Common myeloid progenitor, CD34-positive (primary cell): ENCODE results near the gene PTPRG.

Source experiments
- CTCF ChIA-PET: fragments of 350-600 bp; sonication (Branson Sonifier 250); formaldehyde crosslinking; loops from one replicate; lab custom pipeline; 2021; ENCODE audit warnings: antibody characterized with exemption; lab: Charles Lee
- POLR2A ChIA-PET: fragments of 350-600 bp; sonication (Branson Sonifier 250); formaldehyde crosslinking; loops from one replicate; lab custom pipeline; 2021; ENCODE audit warnings: antibody characterized with exemption; lab: Charles Lee
- DNase-seq, 3 donors: peaks; one replicate each; pipeline versions ENCODE4 v3.0.0 to v3.0.0-alpha.2; 2013
- H3K27ac ChIP-seq, 2 experiments: 1 replicate in 1 of 2; 2 replicates in 1 of 2; pipeline ENCODE4 v1.7.0; 2013; ENCODE audit warnings: inconsistent platforms in 2 of 2, low read length in 2 of 2, mild to moderate bottlenecking in 2 of 2, low read depth in 1 of 2, moderate library complexity in 1 of 2; ENCODE audit not compliant: severe bottlenecking in 2 of 2, insufficient read depth in 1 of 2, poor library complexity in 1 of 2
- H3K27me3 ChIP-seq, 5 experiments: replicated peaks in 2 of 5; 1 replicate in 3 of 5; 2 replicates in 2 of 5; pipeline versions ENCODE4 v1.6.1 to v1.7.0; 2013; ENCODE audit warnings: low read length in 4 of 5, mild to moderate bottlenecking in 2 of 5, moderate library complexity in 2 of 5, inconsistent platforms in 1 of 5; ENCODE audit not compliant: insufficient read depth in 5 of 5, control insufficient read depth in 4 of 5
- H3K36me3 ChIP-seq, 4 experiments: 1 replicate in 2 of 4; 2 replicates in 2 of 4; pipeline versions ENCODE4 v1.6.1 to v1.7.0; 2013; ENCODE audit warnings: low read length in 3 of 4, control low read depth in 1 of 4, mild to moderate bottlenecking in 1 of 4; ENCODE audit not compliant: control insufficient read depth in 4 of 4, insufficient read depth in 4 of 4
- H3K4me1 ChIP-seq, 4 experiments: 1 replicate in 3 of 4; 2 replicates in 1 of 4; pipeline versions ENCODE4 v1.6.1 to v1.7.1; 2013; ENCODE audit warnings: low read length in 3 of 4, mild to moderate bottlenecking in 3 of 4, control low read depth in 1 of 4, inconsistent platforms in 1 of 4, moderate library complexity in 1 of 4; ENCODE audit not compliant: control insufficient read depth in 4 of 4, insufficient read depth in 4 of 4; ENCODE audit errors: control extremely low read depth in 1 of 4
- H3K4me3 ChIP-seq, 7 experiments: 1 replicate in 4 of 7; 2 replicates in 3 of 7; pipeline versions ENCODE4 v1.5.1 to v1.7.0; 2013; ENCODE audit warnings: mild to moderate bottlenecking in 7 of 7, low read length in 6 of 7, moderate library complexity in 6 of 7, inconsistent platforms in 2 of 7, low read depth in 2 of 7, control low read depth in 1 of 7; ENCODE audit not compliant: insufficient read depth in 4 of 7, control insufficient read depth in 1 of 7; ENCODE audit errors: extremely low read depth in 1 of 7
- H3K9me3 ChIP-seq, 5 experiments: 1 replicate in 4 of 5; 2 replicates in 1 of 5; pipeline versions ENCODE4 v1.6.1 to v1.7.1; 2013; ENCODE audit warnings: low read length in 4 of 5, mild to moderate bottlenecking in 2 of 5, inconsistent platforms in 1 of 5, low read depth in 1 of 5, moderate library complexity in 1 of 5; ENCODE audit not compliant: control insufficient read depth in 4 of 5, insufficient read depth in 2 of 5; ENCODE audit errors: control extremely low read depth in 1 of 5
- WGBS: methylation state at CpG from one replicate; pipeline ENCODE4 v1.1.5; 2013; ENCODE audit not compliant: insufficient coverage; 5-methylcytosine and 5-hydroxymethylcytosine counted together

Gene PTPRG

DNA sequence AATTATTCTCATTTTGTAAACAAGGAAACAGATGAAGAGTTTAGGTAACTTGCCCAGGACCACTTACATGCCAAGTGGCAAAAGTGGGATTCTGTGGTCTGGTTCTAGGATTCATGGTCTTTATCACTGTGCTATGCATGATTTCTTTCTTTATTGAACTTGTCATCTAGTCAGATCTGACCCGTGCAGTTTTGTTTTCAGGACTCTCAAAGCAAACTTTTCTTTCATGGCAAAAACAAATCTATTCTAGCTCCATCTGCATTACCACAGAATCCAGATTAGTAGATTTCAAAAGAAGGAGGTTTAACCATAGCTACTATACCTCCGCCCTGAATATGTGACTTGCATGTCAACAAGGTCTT, 404.4 kb downstream of the PTPRG start:
- H3K27me3 ChIP-seq = no peaks in the 10 kb centered on the region
- no peaks in the 10 kb centered on the region for H3K9me3 ChIP-seq
- DNase-seq = no peak
- no peak overlapping the region for H3K4me3 ChIP-seq
- ChIA-PET CTCF (no interaction called here), POLR2A (no interaction called here)
- no peak overlapping the region for H3K27ac ChIP-seq
- no peaks in the 10 kb centered on the region for H3K4me1 ChIP-seq
- H3K36me3 ChIP-seq = no peaks in the 10 kb centered on the region
- 90% methylated on average over 2 of the region's 2 CpGs for WGBS

DNA sequence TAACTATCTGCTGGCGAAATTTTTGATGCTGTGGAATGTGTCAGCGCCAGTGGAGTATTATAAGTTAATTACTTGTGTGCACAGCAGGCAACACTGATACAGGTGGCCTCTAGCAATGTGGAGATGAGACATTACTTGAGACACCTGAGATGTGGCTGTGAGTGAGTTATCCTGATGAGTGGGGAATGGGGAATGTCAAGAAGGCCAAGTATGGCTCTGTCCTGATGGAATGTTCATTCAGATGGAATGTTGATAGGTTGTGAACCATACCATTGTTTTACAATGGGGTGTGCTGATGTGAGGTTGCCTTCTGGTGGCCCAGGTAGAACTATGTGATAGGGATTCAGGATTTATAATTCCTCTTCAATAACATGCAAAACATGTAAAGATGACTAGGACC, 404.8 kb downstream of the PTPRG start:
- ChIA-PET POLR2A (no interaction called here), CTCF (no interaction called here)
- 100% methylated on average over 1 of the region's 2 CpGs for WGBS
- Histone ChIP-seq H3K9me3 (no peaks in the 10 kb centered on the region), H3K27me3 (no peaks in the 10 kb centered on the region), H3K36me3 (no peaks in the 10 kb centered on the region), H3K27ac (no peak overlapping the region), H3K4me3 (no peak overlapping the region), H3K4me1 (no peaks in the 10 kb centered on the region)
- no peak for DNase-seq

DNA sequence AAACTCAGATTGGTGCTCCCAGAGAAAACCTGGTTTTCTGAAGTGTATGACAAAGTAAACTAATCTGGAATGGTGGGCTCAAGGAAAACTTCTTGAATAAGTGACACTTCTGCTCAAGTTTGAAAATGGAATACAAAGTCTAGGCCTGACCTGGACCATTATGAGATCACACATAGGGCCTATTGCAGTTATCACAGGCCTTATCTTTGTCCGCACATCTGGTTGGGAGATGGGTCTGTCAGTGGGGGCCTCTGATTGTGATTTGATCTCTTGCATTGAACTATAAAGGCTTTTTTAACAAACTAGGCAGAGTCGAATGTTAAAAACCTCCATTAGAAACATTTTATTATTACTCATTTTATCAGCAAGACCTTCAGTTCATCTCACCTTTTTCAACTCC, 405.6 kb downstream of the PTPRG start:
- WGBS = no CpG with 5 or more reads among the region's 2 CpGs
- no peaks in the 10 kb centered on the region for H3K4me1 ChIP-seq
- H3K36me3 ChIP-seq = no peaks in the 10 kb centered on the region
- POLR2A ChIA-PET = no interaction called here
- CTCF ChIA-PET = no interaction called here
- no peaks in the 10 kb centered on the region for H3K27me3 ChIP-seq
- no peaks in the 10 kb centered on the region for H3K9me3 ChIP-seq
- H3K27ac ChIP-seq = no peak overlapping the region
- no peak for DNase-seq
- H3K4me3 ChIP-seq = no peak overlapping the region

DNA sequence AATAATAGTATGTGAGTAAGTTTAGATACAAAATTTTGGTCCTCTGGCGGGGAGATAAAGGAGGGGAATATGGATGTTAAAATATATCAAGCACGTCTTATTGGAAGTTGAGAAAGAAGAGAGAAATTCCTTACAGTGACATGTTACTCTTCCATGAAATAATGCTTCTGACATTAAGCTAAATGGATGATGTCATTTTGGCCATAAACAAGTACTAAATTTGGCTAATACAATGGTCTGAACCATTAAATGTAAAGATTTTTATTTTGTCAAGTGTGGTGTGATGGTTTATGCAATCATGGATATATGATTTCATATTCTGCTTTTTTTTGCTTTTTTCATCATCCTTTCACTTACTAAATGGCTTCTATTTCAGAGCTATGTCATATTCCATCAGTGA, 406.6 kb downstream of the PTPRG start:
- no peaks in the 10 kb centered on the region for H3K9me3 ChIP-seq
- H3K4me1 ChIP-seq = no peaks in the 10 kb centered on the region
- POLR2A ChIA-PET = no interaction called here
- no peaks in the 10 kb centered on the region for H3K27me3 ChIP-seq
- CTCF ChIA-PET = no interaction called here
- WGBS = no CpG with 5 or more reads among the region's 2 CpGs
- H3K27ac ChIP-seq = no peak overlapping the region
- no peak overlapping the region for H3K4me3 ChIP-seq
- H3K36me3 ChIP-seq = no peaks in the 10 kb centered on the region
- DNase-seq = no peak

DNA sequence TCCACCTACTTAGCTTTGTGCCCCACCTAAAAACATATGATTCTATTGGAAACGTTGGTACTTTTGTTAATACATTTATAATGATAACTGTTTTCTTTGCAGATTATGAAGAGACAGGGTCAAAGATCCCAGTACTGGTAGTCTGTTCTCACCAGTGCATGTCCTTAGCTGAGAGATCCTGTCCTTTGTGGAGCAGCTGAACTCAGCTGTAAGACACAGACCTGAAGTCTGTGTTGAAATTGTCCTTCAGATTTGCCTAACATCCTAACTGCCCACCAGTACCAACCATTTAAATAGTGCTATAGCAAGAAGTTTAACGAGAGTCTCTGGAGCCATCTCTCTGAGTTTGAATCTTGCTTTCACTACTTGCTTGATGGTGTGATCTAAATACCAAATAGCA, 413.3 kb downstream of the PTPRG start:
- Histone ChIP-seq H3K4me1 (no peaks in the 10 kb centered on the region), H3K4me3 (no peak overlapping the region), H3K27me3 (no peaks in the 10 kb centered on the region), H3K27ac (no peak overlapping the region), H3K9me3 (no peaks in the 10 kb centered on the region), H3K36me3 (no peaks in the 10 kb centered on the region)
- ChIA-PET POLR2A (no interaction called here), CTCF (no interaction called here)
- DNase-seq = no peak
- 100% methylated on average over 1 of the region's 2 CpGs for WGBS

DNA sequence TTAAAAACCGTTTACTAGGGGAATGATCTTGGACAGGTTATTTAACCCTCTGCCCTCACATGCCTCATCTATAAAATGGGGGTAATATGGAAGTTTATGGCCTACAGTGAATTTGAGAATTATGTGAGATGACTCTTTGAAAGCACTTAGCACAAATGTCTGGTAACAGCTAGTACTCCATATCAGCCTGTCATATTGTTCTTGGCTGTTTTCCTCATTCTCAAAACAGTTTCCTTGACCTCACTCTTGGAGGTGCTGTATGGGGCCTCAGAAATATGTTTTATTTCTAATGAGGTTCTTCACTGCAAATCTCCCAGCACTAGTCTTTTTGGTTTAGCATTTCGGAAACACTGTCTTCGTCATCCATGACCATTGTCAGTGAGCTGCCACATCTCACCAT, 413.8 kb downstream of the PTPRG start:
- ChIA-PET POLR2A (no interaction called here), CTCF (no interaction called here)
- no peaks in the 10 kb centered on the region for H3K9me3 ChIP-seq
- WGBS = 100% methylated on average over 1 of the region's 3 CpGs
- no peaks in the 10 kb centered on the region for H3K4me1 ChIP-seq
- no peak overlapping the region for H3K4me3 ChIP-seq
- H3K27me3 ChIP-seq = no peaks in the 10 kb centered on the region
- H3K36me3 ChIP-seq = no peaks in the 10 kb centered on the region
- no peak for DNase-seq
- no peak overlapping the region for H3K27ac ChIP-seq

DNA sequence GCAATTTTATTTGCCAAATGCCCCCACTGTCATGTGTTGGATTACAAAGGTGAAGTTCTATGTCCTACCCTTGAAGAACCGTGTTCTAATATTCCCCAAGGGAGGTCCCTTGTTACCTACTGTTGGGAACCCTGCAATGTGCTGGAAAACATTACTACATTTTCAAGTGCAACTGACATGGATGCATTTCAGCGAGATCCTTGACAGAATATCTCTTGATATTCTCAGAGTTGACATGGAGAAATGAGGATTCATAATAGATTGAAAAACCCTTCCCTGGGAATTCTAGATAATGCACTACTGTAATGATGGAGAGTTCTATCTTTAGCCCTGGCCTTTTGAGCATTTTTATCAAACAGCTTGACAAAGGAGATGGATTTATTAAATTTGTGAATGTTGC, 414.6 kb downstream of the PTPRG start:
- Histone ChIP-seq H3K27ac (no peak overlapping the region), H3K27me3 (no peaks in the 10 kb centered on the region), H3K9me3 (no peaks in the 10 kb centered on the region), H3K4me1 (no peaks in the 10 kb centered on the region), H3K36me3 (no peaks in the 10 kb centered on the region), H3K4me3 (no peak overlapping the region)
- no peak for DNase-seq
- POLR2A ChIA-PET = no interaction called here
- 71% methylated on average over 2 of the region's 2 CpGs for WGBS
- CTCF ChIA-PET = no interaction called here
